ENCODE results near the gene KRTAP5-3.
A peak's percentile ranks its signal among the peaks of the same experiment; 100 is the strongest.
"Not testable (repeated sequence)": the region's sequence is repeated elsewhere in the genome, so short reads cannot be mapped to it uniquely, and the experiment has no call there.

KRTAP5-3 gene

DNA sequence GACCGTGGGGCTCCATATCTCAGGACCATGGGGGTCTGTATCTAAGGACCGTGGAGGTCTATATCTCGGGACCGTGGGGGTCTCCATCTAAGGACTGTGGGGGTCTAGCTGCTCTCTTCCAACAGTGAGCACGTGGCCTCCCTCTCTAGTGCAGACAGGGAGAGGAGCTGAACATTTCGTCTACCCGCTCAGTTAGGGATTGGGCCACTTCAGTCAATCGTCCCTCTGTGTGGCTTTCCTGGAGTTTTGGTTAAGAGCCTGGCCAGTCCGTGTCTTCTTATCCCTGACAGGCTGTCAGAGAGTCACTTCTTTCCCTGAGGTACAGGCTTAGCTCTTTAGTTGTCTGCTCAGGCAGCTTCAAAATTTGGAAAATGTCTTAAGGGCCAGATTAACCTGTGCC is 26.3 kb downstream of the KRTAP5-3 start:
- DNase-seq, result no peak

DNA sequence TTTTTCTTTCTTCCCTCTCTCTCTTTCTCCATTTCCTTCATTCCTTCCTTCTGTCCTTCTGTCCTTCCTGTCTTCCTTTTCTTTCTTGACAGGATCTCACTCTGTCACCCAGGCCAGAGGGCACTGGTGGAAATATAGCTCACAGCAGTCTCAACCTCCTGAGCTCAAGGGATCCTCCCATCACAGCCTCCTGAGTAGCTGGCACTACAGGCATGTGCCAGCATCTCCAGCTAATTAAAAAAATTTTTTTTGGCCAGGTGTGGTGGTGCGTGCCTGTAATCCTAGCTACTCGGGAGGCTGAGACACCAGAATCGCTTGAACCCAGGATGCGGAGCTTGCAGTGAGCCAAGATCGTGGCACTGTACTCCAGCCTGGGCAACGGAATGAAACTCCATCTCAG is 31.4 kb downstream of the KRTAP5-3 start:
- DNase-seq, result no peak

- DNase-seq, result not testable (repeated sequence)
Observed at GRCh38 chr11:1575756-1576155, 32.5 kb downstream of the KRTAP5-3 start.

GRCh38 chr11:1574933-1575242 is 33.4 kb downstream of the KRTAP5-3 start:
- no peak for DNase-seq

GRCh38 chr11:1574238-1574932 is 33.9 kb downstream of the KRTAP5-3 start:
- DNase-seq, result peak; percentile 75

DNA sequence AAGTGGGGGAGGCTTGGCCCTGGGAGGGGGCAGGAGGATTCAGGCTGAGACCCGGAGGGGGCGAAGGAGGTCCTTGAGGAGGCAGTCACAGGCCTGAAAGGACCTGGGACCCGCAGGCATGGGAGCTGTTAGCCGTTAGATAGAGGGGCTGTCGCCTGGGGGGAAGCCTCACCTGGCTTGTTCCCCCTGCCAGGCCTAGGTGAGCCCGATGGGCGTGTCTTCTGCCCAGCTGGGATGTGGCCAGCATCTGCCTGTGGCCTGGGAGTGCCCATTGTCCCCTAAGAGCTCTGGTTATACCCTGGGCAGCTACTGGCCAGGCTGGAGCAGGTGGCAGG is 34.4 kb downstream of the KRTAP5-3 start:
- DNase-seq, result peak; percentile 63

- DNase-seq, result no peak
Observed at GRCh38 chr11:1573077-1573902, 35.0 kb downstream of the KRTAP5-3 start.

- DNase-seq, result peak; percentile 44
Observed at GRCh38 chr11:1572197-1573076, 35.8 kb downstream of the KRTAP5-3 start, which contains the start of gene DUSP8. Gene DUSP8, minus strand, starts transcription at chr11:1572271. Its CDS starts 6,445 bp downstream, at chr11:1565826.

DNA sequence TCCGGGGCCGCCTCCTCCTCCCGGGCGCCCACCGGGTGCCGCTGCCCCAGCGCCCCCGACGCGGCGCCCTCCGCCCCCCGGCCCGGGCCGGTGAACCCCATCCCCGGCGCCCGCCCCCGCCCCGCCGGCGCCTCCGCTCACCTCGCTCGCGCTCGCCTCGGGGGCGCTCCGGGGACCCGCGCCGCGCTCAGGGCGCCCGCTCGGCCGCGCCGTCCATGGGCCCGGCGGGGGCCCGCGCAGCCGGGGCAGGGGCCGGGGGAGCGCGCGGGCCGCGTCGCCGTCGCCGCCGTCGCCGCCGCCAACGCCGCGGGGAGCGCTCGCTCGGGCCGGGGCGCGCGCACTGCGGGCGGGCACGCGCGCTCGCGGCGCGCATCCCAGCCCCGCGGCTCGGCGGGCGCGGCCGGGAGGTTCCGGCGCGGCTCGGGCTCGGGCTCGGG is 36.5 kb downstream of the KRTAP5-3 start:
- DNase-seq, result no peak

- DNase-seq, result peak; percentile 72
Observed at GRCh38 chr11:1570896-1571759, 37.1 kb downstream of the KRTAP5-3 start.

DNA sequence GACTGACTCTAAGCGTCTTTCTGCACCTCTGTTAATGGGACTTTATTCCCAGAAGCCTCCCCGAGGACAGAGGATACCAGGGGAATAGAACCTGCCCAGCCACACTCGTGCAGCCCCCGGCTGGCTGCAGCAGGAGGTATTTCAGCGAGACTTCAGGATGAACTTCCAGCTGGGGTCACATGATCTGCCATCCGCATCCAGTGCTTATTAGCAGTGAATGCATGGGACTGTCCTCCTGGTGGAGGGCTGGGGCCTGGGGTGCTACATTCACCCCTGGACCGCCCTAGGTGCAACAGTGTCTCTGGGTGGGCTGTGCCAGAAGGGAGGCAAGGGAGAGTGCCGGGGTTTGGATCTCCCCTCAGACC is 37.8 kb downstream of the KRTAP5-3 start:
- no peak for DNase-seq

GRCh38 chr11:1570001-1570453 is 38.2 kb downstream of the KRTAP5-3 start:
- DNase-seq, result no peak

DNA sequence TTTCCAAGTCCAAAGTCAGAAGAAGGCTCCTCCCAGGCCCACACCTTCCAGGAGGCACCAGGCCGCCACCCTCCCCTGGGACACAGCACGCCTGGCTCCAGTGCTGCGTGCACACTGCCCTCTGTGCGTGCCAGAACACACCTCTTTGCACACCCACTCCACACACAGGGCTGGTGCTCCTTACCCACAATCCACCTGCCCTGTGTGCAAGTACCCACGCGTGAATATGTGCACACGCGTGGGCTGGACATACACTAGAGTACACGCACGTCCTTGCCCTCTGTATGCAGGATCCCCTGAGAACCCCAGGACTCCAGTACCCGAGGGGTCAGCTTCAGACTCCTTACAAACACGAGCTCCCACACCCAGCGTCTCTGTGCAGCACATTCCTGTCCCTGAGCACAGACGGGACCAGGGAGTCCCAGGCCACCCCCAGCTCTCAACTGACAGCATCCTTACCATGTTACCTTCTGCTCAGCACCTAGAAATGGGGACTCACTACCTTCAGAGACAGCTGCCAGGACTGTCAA is 38.9 kb downstream of the KRTAP5-3 start:
- DNase-seq, result no peak

DNA sequence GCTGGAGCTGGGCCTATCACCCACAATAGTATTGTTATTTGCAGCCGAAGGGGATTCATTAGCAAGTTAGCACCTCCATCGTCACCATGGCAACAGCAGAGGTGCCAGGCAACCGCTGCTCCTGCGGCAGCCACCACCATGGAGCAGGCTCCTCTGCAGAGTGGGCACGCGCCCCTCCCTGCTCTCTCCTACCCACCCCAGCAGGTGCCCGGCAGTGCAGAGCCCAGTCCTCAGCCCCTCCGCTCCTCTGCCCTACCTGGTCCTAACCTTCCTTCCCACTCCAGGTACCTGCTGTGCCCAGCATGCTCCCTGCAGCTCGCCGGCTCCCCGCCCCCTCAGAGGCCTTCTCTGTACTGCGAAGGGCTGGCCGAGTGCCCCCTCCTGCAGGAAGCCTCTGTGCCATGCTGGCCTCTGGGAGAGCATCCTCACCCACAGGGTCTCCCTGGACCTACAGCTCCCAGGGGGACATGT is 39.8 kb downstream of the KRTAP5-3 start:
- no peak for DNase-seq

DNA sequence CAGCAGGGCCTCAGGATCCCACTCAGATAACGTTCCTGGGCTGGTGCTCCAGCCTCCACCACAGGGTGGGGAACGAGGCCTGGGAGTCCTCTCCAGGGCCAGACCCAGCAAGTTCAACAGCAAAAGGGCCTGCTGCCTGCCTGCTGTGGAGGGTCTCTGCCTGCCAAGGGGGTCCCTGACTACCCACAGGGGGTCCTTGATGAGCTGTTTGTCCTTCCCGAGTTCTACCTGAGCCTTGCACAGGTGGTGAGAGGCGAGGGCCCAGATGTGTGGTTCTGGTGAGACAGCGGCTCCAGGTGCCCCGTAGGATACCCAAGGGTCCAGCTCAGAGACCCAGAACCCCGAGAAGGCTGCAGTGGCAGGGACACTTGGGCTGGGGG is 40.6 kb downstream of the KRTAP5-3 start:
- DNase-seq, result no peak

GRCh38 chr11:1567052-1567720 is 41.1 kb downstream of the KRTAP5-3 start:
- no peak for DNase-seq

DNA sequence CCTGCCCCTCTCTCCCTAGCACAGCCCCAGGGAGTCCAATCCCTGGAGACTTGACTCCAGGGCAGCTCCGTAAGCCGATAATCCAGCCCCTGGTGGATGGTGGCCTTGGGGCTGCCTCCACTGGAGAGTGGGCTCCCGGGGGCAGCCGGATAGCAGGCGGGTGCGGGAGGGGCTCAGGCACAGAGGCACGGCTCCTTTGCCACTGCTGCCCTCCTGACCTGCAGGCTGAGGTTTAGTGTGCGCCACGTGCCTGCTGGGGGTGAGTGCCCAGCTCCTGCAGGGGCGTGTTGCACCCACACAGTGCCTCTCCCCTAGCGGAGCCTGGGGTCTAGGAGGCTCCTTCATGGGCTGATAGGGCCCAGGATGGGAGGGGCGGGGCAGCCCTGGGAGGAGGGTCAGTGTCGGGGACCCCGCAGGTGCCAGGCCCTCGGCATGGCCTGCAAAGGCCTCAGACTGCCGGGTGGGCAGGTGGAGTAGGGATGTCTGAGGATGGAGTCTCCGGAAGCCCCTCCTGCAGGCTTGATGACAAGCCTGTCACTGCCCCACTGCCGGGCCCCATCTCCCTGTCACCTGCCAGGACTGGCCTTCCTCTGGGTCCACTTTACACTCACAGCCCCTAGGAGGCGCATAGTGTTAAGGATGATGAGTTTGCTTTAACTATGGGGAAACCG is 41.7 kb downstream of the KRTAP5-3 start:
- DNase-seq, result no peak

DNA sequence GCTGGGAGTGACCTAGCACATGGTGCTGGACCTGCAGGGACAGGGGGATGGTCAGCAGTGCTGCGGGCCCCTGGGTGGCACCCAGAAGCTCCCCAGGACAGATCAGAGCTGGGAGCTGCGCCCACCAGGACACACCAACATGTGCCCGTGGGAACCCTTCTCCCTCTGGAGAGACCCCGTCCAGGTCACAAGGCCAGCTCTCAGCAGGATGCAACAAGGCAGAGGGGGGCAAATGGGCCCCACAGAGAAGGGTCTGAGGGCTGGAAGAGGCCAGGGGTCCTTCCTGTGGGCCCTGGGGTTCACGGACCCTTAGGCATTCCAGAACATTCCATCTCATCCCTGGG is 42.4 kb downstream of the KRTAP5-3 start:
- DNase-seq, result no peak

DNA sequence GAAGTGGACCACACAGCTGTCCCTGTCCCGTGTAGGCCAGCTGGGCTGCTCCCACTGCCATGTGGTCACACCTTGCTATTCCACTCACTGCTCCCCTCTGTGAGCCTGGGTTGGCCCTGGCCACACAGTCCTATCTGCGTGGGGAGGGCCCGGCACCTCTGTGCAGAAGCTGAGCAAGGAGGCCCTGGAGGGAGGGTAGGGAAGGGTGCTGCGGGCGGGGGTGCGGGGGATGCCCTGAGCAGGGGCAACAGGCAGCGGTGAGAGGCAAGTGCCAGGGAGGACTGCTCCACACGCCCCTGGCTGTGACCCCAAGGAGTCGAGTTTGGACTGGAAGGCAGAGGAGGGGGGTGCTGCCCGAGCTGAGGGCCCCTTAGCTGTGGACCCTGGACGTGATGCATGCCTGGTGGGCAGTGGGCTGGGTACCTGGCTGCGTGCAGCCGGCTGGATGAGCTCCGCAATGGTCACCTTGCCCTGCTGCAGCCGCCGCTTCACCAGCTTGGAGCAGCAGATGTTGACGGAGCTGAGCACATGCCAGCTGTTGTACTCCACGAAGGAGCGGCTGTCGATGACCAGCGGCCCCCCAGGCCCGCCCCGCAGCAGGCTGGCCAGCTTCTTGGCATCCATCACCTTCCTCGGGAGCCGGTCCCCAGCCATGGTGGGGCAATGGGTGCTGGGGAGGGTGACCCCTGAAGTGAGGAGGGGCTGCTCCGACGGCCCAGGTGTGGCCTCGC is 42.9 kb downstream of the KRTAP5-3 start:
- no peak for DNase-seq
